ENCODE data around the gene CMC1. TPM values are rescaled to one million over a fixed set of nuclear protein-coding genes. Genes with fewer than 3 reads are reported as not detected.
"Not testable (repeated sequence)": the region's sequence is repeated elsewhere in the genome, so short reads cannot be mapped to it uniquely, and the experiment has no call there.

The CMC1 gene
- polyA plus RNA-seq, 4 donors = 15.8 to 35.0 (median 31.5) TPM

GRCh38 chr3:28243424-28244106, 2.1 kb downstream of the CMC1 start:
- DNase-seq (ENCODE audit: low read depth in 4 of 4, low spot score in 3 of 4) = no peak

GRCh38 chr3:28244491-28244890, 3.1 kb downstream of the CMC1 start:
- no peak for DNase-seq (ENCODE audit: low read depth in 4 of 4, low spot score in 3 of 4)

- no peak for DNase-seq (ENCODE audit: low read depth in 4 of 4, low spot score in 3 of 4)
These were observed 5.9 kb downstream of the CMC1 start for GRCh38 chr3:28247286-28247685.

- no peak for DNase-seq (ENCODE audit: low read depth in 4 of 4, low spot score in 3 of 4)
These were observed 9.6 kb downstream of the CMC1 start for GRCh38 chr3:28250999-28251398.

GRCh38 chr3:28252001-28252431, 10.6 kb downstream of the CMC1 start:
- no peak for DNase-seq (ENCODE audit: low read depth in 4 of 4, low spot score in 3 of 4)

GRCh38 chr3:28253040-28253715, 11.8 kb downstream of the CMC1 start:
- no peak for DNase-seq (ENCODE audit: low read depth in 4 of 4, low spot score in 3 of 4)

- DNase-seq (ENCODE audit: low read depth in 4 of 4, low spot score in 3 of 4) = no peak
These were observed 20.6 kb downstream of the CMC1 start for GRCh38 chr3:28262001-28262400.

GRCh38 chr3:28265641-28266040, 24.2 kb downstream of the CMC1 start:
- no peak for DNase-seq (ENCODE audit: low read depth in 4 of 4, low spot score in 3 of 4)

- no peak for DNase-seq (ENCODE audit: low read depth in 4 of 4, low spot score in 3 of 4)
These were observed 26.8 kb downstream of the CMC1 start for GRCh38 chr3:28267984-28268849.

- no peak for DNase-seq (ENCODE audit: low read depth in 4 of 4, low spot score in 3 of 4)
These were observed 27.6 kb downstream of the CMC1 start for GRCh38 chr3:28268989-28269388.

- not testable (repeated sequence) for DNase-seq (ENCODE audit: low read depth in 4 of 4, low spot score in 3 of 4)
These were observed 28.5 kb downstream of the CMC1 start for GRCh38 chr3:28269884-28270283.

- no peak for DNase-seq (ENCODE audit: low read depth in 4 of 4, low spot score in 3 of 4)
These were observed 32.4 kb downstream of the CMC1 start for GRCh38 chr3:28273837-28274236.

- DNase-seq (ENCODE audit: low read depth in 4 of 4, low spot score in 3 of 4) = no peak
These were observed 37.5 kb downstream of the CMC1 start for GRCh38 chr3:28278918-28279317.

GRCh38 chr3:28279770-28280169, 38.4 kb downstream of the CMC1 start:
- no peak for DNase-seq (ENCODE audit: low read depth in 4 of 4, low spot score in 3 of 4)

GRCh38 chr3:28280781-28281180, 39.4 kb downstream of the CMC1 start:
- no peak for DNase-seq (ENCODE audit: low read depth in 4 of 4, low spot score in 3 of 4)

- no peak for DNase-seq (ENCODE audit: low read depth in 4 of 4, low spot score in 3 of 4)
These were observed 45.2 kb downstream of the CMC1 start for GRCh38 chr3:28286595-28286994.

- DNase-seq (ENCODE audit: low read depth in 4 of 4, low spot score in 3 of 4) = no peak
These were observed 45.6 kb downstream of the CMC1 start for GRCh38 chr3:28287046-28287445.

GRCh38 chr3:28290863-28291300, 49.5 kb downstream of the CMC1 start:
- DNase-seq (ENCODE audit: low read depth in 4 of 4, low spot score in 3 of 4) = no peak

- no peak for DNase-seq (ENCODE audit: low read depth in 4 of 4, low spot score in 3 of 4)
These were observed 50.2 kb downstream of the CMC1 start for GRCh38 chr3:28291577-28291976.

- no peak for DNase-seq (ENCODE audit: low read depth in 4 of 4, low spot score in 3 of 4)
These were observed 51.2 kb downstream of the CMC1 start for GRCh38 chr3:28292622-28293021.

GRCh38 chr3:28294667-28295413, 53.4 kb downstream of the CMC1 start:
- no peak for DNase-seq (ENCODE audit: low read depth in 4 of 4, low spot score in 3 of 4)

Measured in left renal pelvis (tissue), 4 donors.